ENCODE results near the gene DYNC1I1.

DYNC1I1 gene

DNA sequence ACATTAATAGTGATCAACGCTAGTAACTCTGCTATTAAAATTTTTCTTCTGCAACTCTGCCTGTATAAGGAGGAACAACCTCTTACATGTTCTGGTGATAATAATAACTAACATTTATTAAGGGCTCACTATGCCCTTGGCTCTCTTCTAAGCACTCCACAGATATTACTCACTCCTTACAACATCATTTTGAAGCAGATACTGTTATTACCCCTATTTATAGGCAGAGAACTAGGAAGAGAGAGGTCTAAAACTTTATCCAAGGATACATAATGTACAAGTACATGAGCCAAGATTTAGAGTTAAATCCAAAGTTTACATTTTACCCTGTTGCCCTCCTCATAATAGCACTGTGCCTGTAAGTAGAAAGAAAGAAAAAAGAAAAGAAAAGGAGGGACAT lies 205.6 kb downstream of the DYNC1I1 start:
- ChIA-PET POLR2A (no interaction called here), CTCF (interaction anchor here (1.0 kb wide), 1 partner anchor 10 kb away, joined by 4 read pairs; no protein-coding TSS in a partner anchor)
- DNase-seq (ENCODE audit: extremely low spot score), result no peak
- TF ChIP-seq, protein P1, sequence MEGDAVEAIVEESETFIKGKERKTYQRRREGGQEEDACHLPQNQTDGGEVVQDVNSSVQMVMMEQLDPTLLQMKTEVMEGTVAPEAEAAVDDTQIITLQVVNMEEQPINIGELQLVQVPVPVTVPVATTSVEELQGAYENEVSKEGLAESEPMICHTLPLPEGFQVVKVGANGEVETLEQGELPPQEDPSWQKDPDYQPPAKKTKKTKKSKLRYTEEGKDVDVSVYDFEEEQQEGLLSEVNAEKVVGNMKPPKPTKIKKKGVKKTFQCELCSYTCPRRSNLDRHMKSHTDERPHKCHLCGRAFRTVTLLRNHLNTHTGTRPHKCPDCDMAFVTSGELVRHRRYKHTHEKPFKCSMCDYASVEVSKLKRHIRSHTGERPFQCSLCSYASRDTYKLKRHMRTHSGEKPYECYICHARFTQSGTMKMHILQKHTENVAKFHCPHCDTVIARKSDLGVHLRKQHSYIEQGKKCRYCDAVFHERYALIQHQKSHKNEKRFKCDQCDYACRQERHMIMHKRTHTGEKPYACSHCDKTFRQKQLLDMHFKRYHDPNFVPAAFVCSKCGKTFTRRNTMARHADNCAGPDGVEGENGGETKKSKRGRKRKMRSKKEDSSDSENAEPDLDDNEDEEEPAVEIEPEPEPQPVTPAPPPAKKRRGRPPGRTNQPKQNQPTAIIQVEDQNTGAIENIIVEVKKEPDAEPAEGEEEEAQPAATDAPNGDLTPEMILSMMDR (IDR thresholded peaks at IDR 0.05; ENCODE audit: control extremely low read depth, extremely low read depth, low read depth, missing control alignments), result no peak

DNA sequence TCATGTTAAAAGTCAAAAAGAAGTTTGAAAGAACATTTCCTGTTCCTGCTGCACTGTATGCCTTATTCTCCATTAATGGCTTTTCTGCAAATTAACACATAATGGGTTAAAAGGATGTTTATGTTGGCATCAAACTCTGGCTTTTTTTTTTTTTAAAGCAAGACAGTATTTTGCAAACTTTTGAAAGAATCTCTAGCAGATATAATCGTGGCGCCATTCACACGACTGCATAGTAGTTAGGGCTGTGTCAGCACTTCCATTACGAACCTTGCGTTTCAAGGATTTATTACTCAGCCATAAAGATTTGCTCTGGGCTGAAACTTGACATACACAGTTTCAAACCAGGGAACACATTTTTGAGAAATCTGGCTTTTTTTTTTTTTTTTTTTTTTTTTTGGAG lies 207.8 kb downstream of the DYNC1I1 start:
- TF ChIP-seq, protein P1 (IDR thresholded peaks at IDR 0.05; ENCODE audit: control extremely low read depth, extremely low read depth, low read depth, missing control alignments), result no peak
- POLR2A ChIA-PET, result no interaction called here
- DNase-seq (ENCODE audit: extremely low spot score), result no peak
- CTCF ChIA-PET, result no interaction called here

DNA sequence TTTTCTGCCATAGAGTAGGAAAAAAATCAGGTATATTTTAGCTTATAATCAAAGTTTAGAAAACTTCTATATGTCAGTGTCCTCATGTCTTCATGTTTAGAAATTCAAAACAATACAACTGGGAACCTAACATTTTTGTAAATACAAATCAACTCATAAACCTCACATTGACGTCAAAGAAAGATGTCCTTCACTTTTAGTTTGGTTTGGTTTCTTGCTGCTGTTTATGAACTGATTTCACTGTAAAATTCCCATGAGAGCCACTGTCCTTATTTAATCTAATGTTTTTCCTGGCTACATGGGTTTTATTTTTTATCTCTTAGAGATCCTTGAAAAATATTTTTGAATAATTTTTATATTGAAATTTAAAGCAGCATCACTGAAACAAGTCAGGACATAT lies 208.4 kb downstream of the DYNC1I1 start:
- no peak for DNase-seq (ENCODE audit: extremely low spot score)
- TF ChIP-seq, protein P1 (IDR thresholded peaks at IDR 0.05; ENCODE audit: control extremely low read depth, extremely low read depth, low read depth, missing control alignments), result no peak
- ChIA-PET POLR2A (no interaction called here), CTCF (no interaction called here)

DNA sequence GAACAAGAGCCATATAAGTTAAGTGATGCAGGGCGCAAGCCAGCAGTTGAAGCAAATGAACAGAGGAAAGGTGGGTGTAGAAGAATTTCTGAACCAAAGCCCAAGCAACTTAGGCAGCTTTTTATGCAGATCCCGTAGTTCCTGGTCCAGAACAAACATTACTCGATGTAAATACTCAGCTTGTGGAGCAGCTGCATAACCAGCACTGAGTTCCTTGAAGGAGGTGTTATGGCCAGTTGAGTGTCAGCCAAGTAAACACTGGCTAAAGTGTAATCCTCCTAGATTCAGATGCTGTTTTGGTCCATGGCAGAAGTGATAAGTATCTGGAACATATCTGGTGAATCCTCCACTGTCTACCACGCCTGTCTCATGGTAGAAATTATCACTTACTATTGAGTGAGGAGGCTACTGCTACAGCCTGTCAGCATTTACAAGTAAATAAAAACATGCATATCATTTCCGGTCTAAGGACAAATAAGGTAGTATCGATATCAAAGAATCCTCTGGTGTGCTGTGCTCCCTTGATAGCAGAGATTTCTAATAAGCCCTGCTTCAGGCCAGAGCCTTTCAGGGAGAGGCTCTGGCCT lies 213.9 kb downstream of the DYNC1I1 start:
- ChIA-PET POLR2A (no interaction called here), CTCF (interaction anchor here (1.1 kb wide), 1 partner anchor 70 kb away, joined by 3 read pairs; no protein-coding TSS in a partner anchor)
- TF ChIP-seq, protein P1 (IDR thresholded peaks at IDR 0.05; ENCODE audit: control extremely low read depth, extremely low read depth, low read depth, missing control alignments), result no peak
- DNase-seq (ENCODE audit: extremely low spot score), result no peak

DNA sequence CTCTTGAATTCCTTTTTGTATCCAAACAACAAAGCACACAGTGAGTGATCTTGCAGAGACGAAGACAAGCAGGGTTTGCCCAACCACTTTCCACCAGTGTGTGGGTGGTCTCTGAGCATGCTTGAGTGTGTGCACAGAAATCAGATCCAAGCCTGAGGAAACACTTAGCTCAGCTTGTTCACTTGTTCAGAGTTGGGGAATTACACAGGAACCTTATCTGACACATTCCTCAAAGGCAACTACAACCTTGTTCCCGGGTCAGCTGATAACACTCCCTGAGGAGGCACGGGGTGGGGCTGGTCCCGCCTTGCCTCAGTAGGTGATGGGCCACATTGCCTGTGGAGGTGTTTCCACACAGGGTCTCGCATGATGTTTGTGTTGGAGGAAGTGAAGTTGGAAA lies 216.9 kb downstream of the DYNC1I1 start:
- TF ChIP-seq, protein P1 (IDR thresholded peaks at IDR 0.05; ENCODE audit: control extremely low read depth, extremely low read depth, low read depth, missing control alignments), result no peak
- DNase-seq (ENCODE audit: extremely low spot score), result no peak
- ChIA-PET POLR2A (no interaction called here), CTCF (interaction anchor here (1.4 kb wide), 1 partner anchor 11 kb away, joined by 4 read pairs; no protein-coding TSS in a partner anchor)

DNA sequence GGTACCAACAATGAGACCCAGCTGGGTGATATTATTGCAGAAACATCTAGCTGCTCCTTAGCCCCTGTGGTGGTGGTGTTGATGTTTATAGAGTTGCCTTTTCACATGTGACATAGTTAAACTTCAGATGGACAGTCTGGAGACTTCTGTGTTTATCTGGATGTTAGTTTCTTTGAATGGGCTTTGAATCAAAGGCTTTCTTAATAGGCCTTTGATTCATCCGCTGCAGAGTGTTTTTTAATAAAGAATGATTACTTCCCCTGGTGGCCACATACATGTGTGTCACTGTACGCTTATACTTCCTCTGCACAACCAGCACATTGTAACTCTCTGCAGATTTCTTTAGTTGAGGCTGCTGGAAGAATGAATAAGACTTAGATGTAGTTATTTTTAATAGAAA lies 221.0 kb downstream of the DYNC1I1 start:
- TF ChIP-seq, protein P1 (IDR thresholded peaks at IDR 0.05; ENCODE audit: control extremely low read depth, extremely low read depth, low read depth, missing control alignments), result no peak
- ChIA-PET CTCF (interaction anchor here (0.9 to 1.0 kb wide), 2 partner anchors 10 to 16 kb away, joined by 3 read pairs; no protein-coding TSS in a partner anchor), POLR2A (no interaction called here)
- no peak for DNase-seq (ENCODE audit: extremely low spot score)

Data from GM10248 (cell line).